ENCODE measurements around the gene ZSCAN29.

DNA sequence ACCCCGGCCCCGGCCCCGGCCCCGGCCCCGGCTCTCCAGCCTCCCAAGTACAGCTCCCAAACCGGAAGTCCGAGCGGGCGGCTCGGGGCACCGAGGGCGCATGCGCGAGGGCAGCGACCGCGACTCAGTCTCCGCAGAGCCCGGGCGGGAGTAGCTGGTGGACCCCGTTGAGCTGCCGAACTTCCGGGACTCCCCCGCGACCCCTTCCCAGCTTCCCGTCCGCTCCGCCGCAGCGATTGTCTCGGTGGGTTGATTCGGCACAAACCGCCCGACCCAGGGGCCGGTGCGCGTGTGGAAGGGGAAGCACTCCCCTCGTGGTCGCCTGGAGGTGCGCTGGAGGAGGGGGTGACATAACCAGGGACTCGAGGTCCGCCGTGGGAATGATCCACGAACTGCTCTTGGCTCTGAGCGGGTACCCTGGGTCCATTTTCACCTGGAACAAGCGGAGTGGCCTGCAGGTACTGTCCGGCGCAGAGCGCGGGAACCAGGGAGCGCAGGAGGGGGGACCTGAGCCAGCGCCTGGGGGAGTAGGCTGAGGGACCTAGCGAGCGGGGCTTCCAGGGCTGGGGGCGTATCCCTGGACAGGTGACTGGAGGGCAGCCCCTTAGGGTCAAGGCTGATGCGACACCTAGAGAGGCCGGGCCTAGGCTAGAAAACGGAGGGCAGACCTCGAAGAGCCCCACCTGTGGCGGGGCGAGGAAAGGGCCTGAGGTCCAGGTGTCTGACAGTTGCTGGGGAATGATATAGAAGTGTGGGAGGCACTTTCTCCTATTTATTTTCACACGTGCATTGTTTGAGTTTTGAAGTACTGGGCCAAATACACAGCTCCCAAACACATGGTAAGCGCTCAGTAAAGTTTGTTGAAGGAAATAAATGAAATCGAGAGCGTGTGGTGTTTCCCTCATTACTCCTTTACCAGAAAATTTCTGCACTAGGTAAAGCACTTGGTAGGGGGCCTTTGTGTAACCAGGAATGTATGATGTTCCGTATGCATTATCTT, at the start of gene ZSCAN29, which contains the start of gene TUBGCP4:
- TF ChIP-seq, protein P1, sequence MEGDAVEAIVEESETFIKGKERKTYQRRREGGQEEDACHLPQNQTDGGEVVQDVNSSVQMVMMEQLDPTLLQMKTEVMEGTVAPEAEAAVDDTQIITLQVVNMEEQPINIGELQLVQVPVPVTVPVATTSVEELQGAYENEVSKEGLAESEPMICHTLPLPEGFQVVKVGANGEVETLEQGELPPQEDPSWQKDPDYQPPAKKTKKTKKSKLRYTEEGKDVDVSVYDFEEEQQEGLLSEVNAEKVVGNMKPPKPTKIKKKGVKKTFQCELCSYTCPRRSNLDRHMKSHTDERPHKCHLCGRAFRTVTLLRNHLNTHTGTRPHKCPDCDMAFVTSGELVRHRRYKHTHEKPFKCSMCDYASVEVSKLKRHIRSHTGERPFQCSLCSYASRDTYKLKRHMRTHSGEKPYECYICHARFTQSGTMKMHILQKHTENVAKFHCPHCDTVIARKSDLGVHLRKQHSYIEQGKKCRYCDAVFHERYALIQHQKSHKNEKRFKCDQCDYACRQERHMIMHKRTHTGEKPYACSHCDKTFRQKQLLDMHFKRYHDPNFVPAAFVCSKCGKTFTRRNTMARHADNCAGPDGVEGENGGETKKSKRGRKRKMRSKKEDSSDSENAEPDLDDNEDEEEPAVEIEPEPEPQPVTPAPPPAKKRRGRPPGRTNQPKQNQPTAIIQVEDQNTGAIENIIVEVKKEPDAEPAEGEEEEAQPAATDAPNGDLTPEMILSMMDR (IDR thresholded peaks at IDR 0.05; ENCODE audit: poor library complexity, severe bottlenecking), result peak; percentile 49
- TF ChIP-seq TAF1 (IDR thresholded peaks at IDR 0.05; ENCODE audit: low read depth) (peak; percentile 24), EP300 (conservative IDR thresholded peaks at IDR 0.05; ENCODE audit: poor library complexity, severe bottlenecking) (no peak), EZH2 (IDR thresholded peaks at IDR 0.05; ENCODE audit: borderline replicate concordance, insufficient read depth, low read length, poor library complexity, severe bottlenecking) (no peak), SMC3 (conservative IDR thresholded peaks at IDR 0.05; ENCODE audit: poor library complexity) (no peak), POLR2AphosphoS5 (IDR thresholded peaks at IDR 0.05) (peak; percentile 52), REST (IDR thresholded peaks at IDR 0.05; ENCODE audit: borderline replicate concordance) (no peak), RAD21 (conservative IDR thresholded peaks at IDR 0.05) (no peak), MXI1 (conservative IDR thresholded peaks at IDR 0.05; ENCODE audit: poor library complexity, severe bottlenecking) (peak; percentile 95)

All from neural cell (in vitro differentiated cells).